GM12878 (cell line): ENCODE data around the gene PRKG1. TPM values are rescaled to one million over a fixed set of nuclear protein-coding genes. Genes with fewer than 3 reads are reported as not detected.

Source experiments
- ATAC-seq: fragments of 200-7000 bp; cut with Tn5 transposase; 3 replicates; pipeline ENCODE4 v1.9.1; 2020; ENCODE audit warnings: mild to moderate bottlenecking, moderate library complexity
- BruUV-seq: library from RNA; stranded (reverse); fragments of 400-500 nt; replicated peaks from 2 replicates; lab custom pipeline; 2021; lab: Mats Ljungman, UMichigan
- CTCF ChIA-PET: fragments of 300-600 bp; sonication (Branson Sonifier 250); formaldehyde crosslinking; extraction: SDS; loops from one replicate; lab custom pipeline; 2021; ENCODE audit warnings: inconsistent platforms; lab: Yijun Ruan, JAX
- POLR2A ChIA-PET: fragments of 350-600 bp; formaldehyde crosslinking; extraction: SDS; loops from one replicate; lab custom pipeline; 2021; ENCODE audit warnings: inconsistent platforms; lab: Charles Lee
- RAD21 ChIA-PET: fragments of 300-600 bp; sonication (Branson Sonifier 250); formaldehyde crosslinking; loops from one replicate; lab custom pipeline; 2023; ENCODE audit warnings: antibody characterized with exemption; ENCODE audit not compliant: unreplicated experiment; lab: Charles Lee
- SMC1A ChIA-PET: fragments of 300-600 bp; sonication (Branson Sonifier 250); formaldehyde crosslinking; loops from one replicate; lab custom pipeline; 2023; ENCODE audit not compliant: unreplicated experiment, uncharacterized antibody; lab: Charles Lee
- DNase-seq: peaks from one replicate; pipeline ENCODE4 v3.0.0-alpha.2; 2011; ENCODE audit warnings: low read depth, low spot score
- FAIRE-seq: peaks from 3 replicates; lab custom pipeline; 2011; peaks lifted over from hg19 to GRCh38; lab: Jason Lieb, UNC
- H2AFZ ChIP-seq: 2 replicates; pipeline ENCODE4 v1.6.0; 2011; ENCODE audit warnings: low read depth, low read length, control low read depth; ENCODE audit not compliant: control insufficient read depth
- H3K27ac ChIP-seq: 2 replicates; pipeline ENCODE4 v1.5.1; 2011; ENCODE audit warnings: control low read depth; ENCODE audit not compliant: control insufficient read depth, insufficient read depth
- H3K27me3 ChIP-seq, 2 experiments: replicated peaks in 1 of 2; 2 replicates each; pipeline versions ENCODE4 v1.6.0 to v1.6.1; 2011; ENCODE audit warnings: low read length in 1 of 2; ENCODE audit not compliant: control insufficient read depth in 2 of 2, insufficient read depth in 2 of 2
- H3K36me3 ChIP-seq, 2 experiments: 2 replicates each; pipeline ENCODE4 v1.5.1; 2011; ENCODE audit warnings: low read length in 1 of 2; ENCODE audit not compliant: control insufficient read depth in 2 of 2, insufficient read depth in 2 of 2
- H3K4me1 ChIP-seq: 2 replicates; pipeline ENCODE4 v1.6.1; 2011; ENCODE audit warnings: mild to moderate bottlenecking, low read length, moderate library complexity, mixed read lengths; ENCODE audit not compliant: control insufficient read depth, insufficient read depth
- H3K4me2 ChIP-seq: 2 replicates; pipeline ENCODE4 v1.6.0; 2011; ENCODE audit warnings: control low read depth; ENCODE audit not compliant: control insufficient read depth, insufficient read depth
- H3K4me3 ChIP-seq: fragments of 200-600 bp; sonication (generic); 2 replicates; pipeline ENCODE4 v1.5.1; 2016
- H3K79me2 ChIP-seq: 2 replicates; pipeline ENCODE4 v1.6.0; 2011; ENCODE audit warnings: low read length; ENCODE audit not compliant: control insufficient read depth, insufficient read depth
- H3K9ac ChIP-seq: 2 replicates; pipeline ENCODE4 v1.8.0; 2011; ENCODE audit warnings: low read length, control low read depth, mixed read lengths; ENCODE audit not compliant: control insufficient read depth, insufficient read depth
- H3K9me3 ChIP-seq: replicated peaks from 3 replicates; pipeline ENCODE4 v1.5.1; 2011; ENCODE audit warnings: mild to moderate bottlenecking, low read length; ENCODE audit not compliant: control insufficient read depth, insufficient read depth
- H4K20me1 ChIP-seq: 2 replicates; pipeline ENCODE4 v1.6.0; 2011; ENCODE audit not compliant: control insufficient read depth, insufficient read depth
- BHLHE40 ChIP-seq, 2 experiments: fragments of 450-650 bp in 1 of 2; IDR thresholded peaks; 2 replicates each; pipeline ENCODE4 v1.6.1; 2011 to 2017; ENCODE audit warnings: low read depth in 2 of 2, borderline replicate concordance in 1 of 2, improper control_type of control experiment in 1 of 2, low read length in 1 of 2, mild to moderate bottlenecking in 1 of 2
- E2F8 ChIP-seq: fragments of 450-650 bp; IDR thresholded peaks from 2 replicates; pipeline ENCODE4 v1.6.1; 2018; ENCODE audit warnings: mild to moderate bottlenecking, low read depth, moderate library complexity; ENCODE audit not compliant: partially characterized antibody
- E4F1 ChIP-seq: fragments of 450-650 bp; IDR thresholded peaks from 2 replicates; pipeline ENCODE4 v1.6.1; 2018; ENCODE audit warnings: borderline replicate concordance, mild to moderate bottlenecking; ENCODE audit not compliant: partially characterized antibody
- MEF2B ChIP-seq: fragments of 450-650 bp; IDR thresholded peaks from 2 replicates; pipeline ENCODE4 v1.6.1; 2018; ENCODE audit warnings: mild to moderate bottlenecking, moderate library complexity; ENCODE audit not compliant: partially characterized antibody, poor library complexity, severe bottlenecking
- MYC ChIP-seq: IDR thresholded peaks from 2 replicates; pipeline ENCODE4 v1.6.1; 2011; ENCODE audit warnings: mild to moderate bottlenecking, low read length, moderate library complexity, inconsistent platforms; ENCODE audit not compliant: insufficient read depth, insufficient replicate concordance, insufficient read length, severe bottlenecking
- NFYB ChIP-seq: IDR thresholded peaks from 2 replicates; pipeline ENCODE4 v1.6.1; 2011; ENCODE audit warnings: low read depth, mild to moderate bottlenecking, low read length, improper control_type of control experiment, moderate library complexity; ENCODE audit not compliant: insufficient read depth
- RB1 ChIP-seq: fragments of 450-650 bp; formaldehyde crosslinking; IDR thresholded peaks from 2 replicates; pipeline ENCODE4 v1.6.1; 2017; ENCODE audit warnings: mild to moderate bottlenecking, borderline replicate concordance
- in situ Hi-C: fragments of 300-500 bp; cut with MboI; formaldehyde crosslinking; loops from 9 replicates; pipeline ENCODE4 v1.14.3; 2018; ENCODE audit warnings: mixed read lengths
- intact Hi-C: fragments of 100-400 bp; cut with micrococcal nuclease; formaldehyde crosslinking; loops from one replicate; pipeline ENCODE4 v1.14.2; 2022; ENCODE audit not compliant: unreplicated experiment
- polyA plus RNA-seq, 11 experiments: library from polyadenylated mRNA; depleted of rRNA in 4 of 11; unstranded in 6 of 11; stranded (reverse) in 5 of 11; fragments of >200 nt; fragmentation: Nextera tagmentation in 4 of 11; fragmentation: Illumina TruSeq in 1 of 11; extraction: Ambion mirVana in 4 of 11; extraction: Trizol in 1 of 11; gene quantifications; 1 replicate in 1 of 11; 2 replicates in 10 of 11; pipeline versions ENCODE4 v1.2.1 to v1.2.3, GENCODE V29; 2011 to 2016; ENCODE audit warnings: inconsistent platforms in 2 of 11, missing spikeins in 2 of 11, low read depth in 1 of 11
- total RNA-seq, 4 experiments: library from RNA; depleted of rRNA in 3 of 4; stranded (reverse); fragments of >200 nt in 3 of 4; fragmentation: Illumina TruSeq in 1 of 4; extraction: Trizol in 1 of 4; gene quantifications; 2 replicates each; pipeline versions ENCODE4 v1.2.1 to v1.2.3, GENCODE V29; 2013 to 2021

PRKG1 gene
- total and polyA plus RNA-seq, 10 of the 15 experiments (the other 5 are each of a cell fraction or from before 2014, with no cell fraction given), result 0.04 to 0.05 TPM; not detected in 8

- Histone ChIP-seq H3K36me3 (no peaks in the 10 kb centered on the region), H3K27ac (no peak overlapping the region), H2AFZ (no peak overlapping the region), H3K9me3 (no peaks in the 10 kb centered on the region), H3K79me2 (no peaks in the 10 kb centered on the region), H3K27me3 (no peaks in the 10 kb centered on the region), H4K20me1 (no peaks in the 10 kb centered on the region), H3K4me1 (no peaks in the 10 kb centered on the region), H3K4me3 (no peak overlapping the region), H3K4me2 (no peak overlapping the region), H3K9ac (no peak overlapping the region)
- in situ Hi-C loops (no loop called here), intact Hi-C loops (no loop called here)
- RAD21 ChIA-PET, result no interaction called here
- CTCF ChIA-PET, result no interaction called here
- DNase-seq (no peak), ATAC-seq (no peak), FAIRE-seq (no peak)
- POLR2A ChIA-PET, result no interaction called here
- SMC1A ChIA-PET, result no interaction called here
- no TSS peak for BruUV-seq
- TF ChIP-seq E2F8 (no peak), MYC (no peak), NFYB (no peak), E4F1 (no peak), BHLHE40 (IDR thresholded peaks at IDR 0.05; ENCODE audit: borderline replicate concordance in 1 of 2, low read depth in 2 of 2, low read length in 1 of 2) (no peak), MEF2B (no peak), RB1 (no peak)
Measured at GRCh38 chr10:51910189-51910588, 835.9 kb downstream of the PRKG1 start.
